IMR-90 (cell line): ENCODE measurements around the gene HMGCL. TPM values are rescaled to one million over a fixed set of nuclear protein-coding genes. Genes with fewer than 3 reads are reported as not detected.
A peak's percentile ranks its signal among the peaks of the same experiment; 100 is the strongest.

ENCODE experiments used
- ATAC-seq: fragments of 200-7000 bp; cut with Tn5 transposase; 2 replicates; pipeline ENCODE4 v1.9.1; 2020; ENCODE audit warnings: low read depth, mild to moderate bottlenecking, moderate library complexity
- BruUV-seq: library from RNA; stranded (reverse); fragments of 400-500 nt; replicated peaks from 2 replicates; lab custom pipeline; 2021; lab: Mats Ljungman, UMichigan
- CTCF ChIA-PET: fragments of 300-600 bp; formaldehyde crosslinking; extraction: SDS; loops from one replicate; lab custom pipeline; 2021; ENCODE audit warnings: antibody characterized with exemption; lab: Yijun Ruan, JAX
- POLR2A ChIA-PET: fragments of 300-600 bp; sonication (Branson Sonifier 250); formaldehyde crosslinking; loops from one replicate; lab custom pipeline; 2022; ENCODE audit warnings: antibody characterized with exemption; ENCODE audit not compliant: unreplicated experiment; lab: Charles Lee
- DNase-seq: peaks from one replicate; pipeline ENCODE4 v3.0.0; 2013
- H2AFZ ChIP-seq: replicated peaks from 2 replicates; pipeline ENCODE3; 2013; ENCODE audit warnings: low read length, mild to moderate bottlenecking; ENCODE audit not compliant: poor library complexity
- H2AK5ac ChIP-seq: 2 replicates; pipeline ENCODE4 v1.6.1; 2013; ENCODE audit warnings: low read depth, low read length, inconsistent platforms
- H2AK9ac ChIP-seq: replicated peaks from 2 replicates; pipeline ENCODE3; 2013; ENCODE audit warnings: mild to moderate bottlenecking, low read depth, low read length, moderate library complexity; ENCODE audit not compliant: poor library complexity
- H2BK120ac ChIP-seq: 2 replicates; pipeline ENCODE4 v1.6.1; 2013; ENCODE audit warnings: low read depth, low read length, inconsistent platforms
- H2BK15ac ChIP-seq: 3 replicates; pipeline ENCODE4 v1.6.1; 2013; ENCODE audit warnings: low read depth, low read length, inconsistent platforms
- H2BK20ac ChIP-seq: 2 replicates; pipeline ENCODE4 v1.6.1; 2013; ENCODE audit warnings: low read depth, mild to moderate bottlenecking, inconsistent platforms, low read length, moderate library complexity
- H2BK5ac ChIP-seq: 2 replicates; pipeline ENCODE4 v1.6.1; 2013; ENCODE audit warnings: mild to moderate bottlenecking, low read depth, low read length, inconsistent platforms; ENCODE audit not compliant: poor library complexity, severe bottlenecking
- H3K14ac ChIP-seq: replicated peaks from 2 replicates; pipeline ENCODE4 v1.6.1; 2013; ENCODE audit warnings: low read depth, low read length, inconsistent platforms
- H3K18ac ChIP-seq: 2 replicates; pipeline ENCODE4 v1.6.1; 2013; ENCODE audit warnings: low read depth, low read length, control low read depth
- H3K23ac ChIP-seq: 2 replicates; pipeline ENCODE4 v1.6.1; 2013; ENCODE audit warnings: low read depth, low read length, inconsistent platforms
- H3K27ac ChIP-seq: 2 replicates; pipeline ENCODE4 v1.5.1; 2013; ENCODE audit warnings: mild to moderate bottlenecking, control low read depth, low read length; ENCODE audit not compliant: insufficient read depth
- H3K27me3 ChIP-seq: 2 replicates; pipeline ENCODE4 v1.6.1; 2013; ENCODE audit warnings: low read length; ENCODE audit not compliant: control insufficient read depth, insufficient read depth
- H3K36me3 ChIP-seq: 2 replicates; pipeline ENCODE4 v1.6.1; 2013; ENCODE audit warnings: low read length, mixed read lengths; ENCODE audit not compliant: control insufficient read depth, insufficient read depth
- H3K4ac ChIP-seq: 2 replicates; pipeline ENCODE4 v1.6.1; 2013; ENCODE audit warnings: low read depth, low read length, inconsistent platforms
- H3K4me1 ChIP-seq: 2 replicates; pipeline ENCODE4 v1.6.1; 2013; ENCODE audit warnings: low read length, mixed read lengths; ENCODE audit not compliant: control insufficient read depth, insufficient read depth
- H3K4me2 ChIP-seq: 2 replicates; pipeline ENCODE4 v1.6.1; 2013; ENCODE audit warnings: low read depth, mild to moderate bottlenecking, control low read depth, low read length, moderate library complexity
- H3K4me3 ChIP-seq: 2 replicates; pipeline ENCODE4 v1.5.1; 2013; ENCODE audit warnings: low read depth, mild to moderate bottlenecking, control low read depth, low read length, moderate library complexity; ENCODE audit not compliant: insufficient read depth
- H3K56ac ChIP-seq: 2 replicates; pipeline ENCODE4 v1.6.1; 2013; ENCODE audit warnings: low read length, inconsistent platforms; ENCODE audit not compliant: insufficient read depth; ENCODE audit errors: extremely low read depth
- H3K79me1 ChIP-seq, 2 experiments: 2 replicates each; pipeline ENCODE4 v1.6.1; 2013; ENCODE audit warnings: low read length in 2 of 2, inconsistent platforms in 1 of 2, low read depth in 1 of 2
- H3K9ac ChIP-seq: 2 replicates; pipeline ENCODE4 v1.6.1; 2013; ENCODE audit warnings: low read depth, low read length, control low read depth
- H3K9me1 ChIP-seq: 2 replicates; pipeline ENCODE4 v1.6.1; 2013; ENCODE audit warnings: low read length, inconsistent platforms; ENCODE audit not compliant: insufficient read depth
- H3K9me3 ChIP-seq: 2 replicates; pipeline ENCODE4 v1.6.1; 2013; ENCODE audit warnings: low read length; ENCODE audit not compliant: control insufficient read depth, insufficient read depth
- H4K20me1 ChIP-seq: 2 replicates; pipeline ENCODE4 v1.6.1; 2013; ENCODE audit warnings: low read length, inconsistent platforms; ENCODE audit not compliant: insufficient read depth
- H4K5ac ChIP-seq: 2 replicates; pipeline ENCODE4 v1.6.1; 2013; ENCODE audit warnings: mild to moderate bottlenecking, low read depth, low read length, control low read depth
- H4K8ac ChIP-seq, 2 experiments: 2 replicates each; pipeline ENCODE4 v1.6.1; 2013; ENCODE audit warnings: low read depth in 2 of 2, low read length in 2 of 2, control low read depth in 1 of 2, inconsistent platforms in 1 of 2
- H4K91ac ChIP-seq: 2 replicates; pipeline ENCODE4 v1.6.1; 2013; ENCODE audit warnings: low read depth, low read length, inconsistent platforms; ENCODE audit not compliant: insufficient read depth
- BHLHE40 ChIP-seq: fragments of 150-350 bp; IDR thresholded peaks from 2 replicates; pipeline ENCODE4 v1.6.1; 2016; ENCODE audit warnings: mild to moderate bottlenecking, low read depth, low read length
- CEBPB ChIP-seq: IDR thresholded peaks from 2 replicates; pipeline ENCODE4 v1.6.1; 2012; ENCODE audit warnings: low read depth, low read length, improper control_type of control experiment
- CHD1 ChIP-seq: IDR thresholded peaks from 2 replicates; pipeline ENCODE4 v1.6.1; 2012; ENCODE audit warnings: low read depth, low read length, improper control_type of control experiment
- FOS ChIP-seq: fragments of 150-350 bp; IDR thresholded peaks from 2 replicates; pipeline ENCODE4 v1.6.1; 2016; ENCODE audit warnings: low read depth, low read length
- MAFK ChIP-seq: IDR thresholded peaks from 2 replicates; pipeline ENCODE4 v1.6.1; 2012; ENCODE audit warnings: low read depth, low read length, improper control_type of control experiment
- MXI1 ChIP-seq: IDR thresholded peaks from 2 replicates; pipeline ENCODE4 v1.6.1; 2012; ENCODE audit warnings: low read depth, mild to moderate bottlenecking, low read length, moderate library complexity, borderline replicate concordance
- NFE2L2 ChIP-seq: fragments of 150-350 bp; IDR thresholded peaks from 2 replicates; pipeline ENCODE4 v1.6.1; 2016; ENCODE audit warnings: low read depth, mild to moderate bottlenecking, low read length
- POLR2A ChIP-seq: IDR thresholded peaks from 2 replicates; pipeline ENCODE4 v1.6.1; 2012; ENCODE audit warnings: mild to moderate bottlenecking, low read depth, low read length
- RAD21 ChIP-seq: IDR thresholded peaks from 2 replicates; pipeline ENCODE4 v1.6.1; 2012; ENCODE audit warnings: low read length, improper control_type of control experiment
- RFX5 ChIP-seq: IDR thresholded peaks from 2 replicates; pipeline ENCODE4 v1.8.0; 2012; ENCODE audit warnings: low read depth, mild to moderate bottlenecking, low read length, moderate library complexity
- SMC3 ChIP-seq: fragments of 150-350 bp; IDR thresholded peaks from 2 replicates; pipeline ENCODE4 v1.6.1; 2016; ENCODE audit warnings: low read depth, mild to moderate bottlenecking, antibody characterized with exemption, low read length, moderate library complexity
- WGBS, 2 experiments: methylation state at CpG; one replicate each; pipeline versions ENCODE4 v1.1.5 to v1.1.7; 2013; ENCODE audit warnings: missing lambda C conversion rate in 2 of 2; ENCODE audit not compliant: insufficient read length in 1 of 2; ENCODE audit errors: extremely low coverage in 2 of 2; 5-methylcytosine and 5-hydroxymethylcytosine counted together
- dilution Hi-C: fragments of 300-500 bp; cut with HindIII; formaldehyde crosslinking; loops from one replicate; pipeline ENCODE4 v1.14.3; 2018; ENCODE audit warnings: low sequenced_read_pairs; ENCODE audit not compliant: unreplicated experiment
- in situ Hi-C: fragments of 300-500 bp; cut with MboI; formaldehyde crosslinking; loops from 3 replicates; pipeline ENCODE4 v1.14.3; 2019; ENCODE audit warnings: low sequenced_read_pairs, inconsistent platforms, mixed read lengths
- intact Hi-C: fragments of 100-400 bp; cut with micrococcal nuclease; formaldehyde crosslinking; loops from 2 replicates; pipeline ENCODE4 v1.10.0; 2022
- polyA plus RNA-seq, 3 experiments: library from polyadenylated mRNA; depleted of rRNA; stranded (reverse); fragments of >200 nt; gene quantifications; 2 replicates each; pipeline ENCODE4 v1.2.3, GENCODE V29; 2012; ENCODE audit warnings: low replicate concordance in 1 of 3
- total RNA-seq: library from RNA; depleted of rRNA; stranded (reverse); fragments of >200 nt; gene quantifications from 2 replicates; pipeline ENCODE4 v1.2.3, GENCODE V29; 2012
- TF ChIP-seq, protein P1 (sequence below): conservative IDR thresholded peaks from 2 replicates; pipeline ENCODE4 v1.5.1; 2012; ENCODE audit warnings: mild to moderate bottlenecking, low read depth, low read length, improper control_type of control experiment
- TF ChIP-seq, protein P2 (sequence below): fragments of 150-350 bp; IDR thresholded peaks from 2 replicates; pipeline ENCODE4 v1.6.1; 2016; ENCODE audit warnings: low read depth, mild to moderate bottlenecking, low read length, moderate library complexity, borderline replicate concordance
- TF ChIP-seq, protein P3 (sequence below): fragments of 150-350 bp; IDR thresholded peaks from 2 replicates; pipeline ENCODE4 v1.6.1; 2017; ENCODE audit warnings: mild to moderate bottlenecking, antibody characterized with exemption, low read length, low read depth

The HMGCL gene
- total and polyA plus RNA-seq, 2 of the 4 experiments (the other 2 are of a cell fraction), result 30.6 to 33.5 TPM

GRCh38 chr1:23777979-23778814, 47.0 kb downstream of the HMGCL start, which contains the start of gene PITHD1:
TSS of gene PITHD1 (plus strand) at chr1:23778418. CDS start at chr1:23778516, 98 bp downstream.
- Histone ChIP-seq H2AFZ (peak within 1 kb of the TSS; percentile 93), H3K27ac (peak within 1 kb of the TSS; percentile 83), H3K79me1 (peaks cover 33 to 45% of the 10 kb centered on the region in 2 experiments), H3K36me3 (no peaks in the 10 kb centered on the region), H3K4me1 (peaks cover 7% of the 10 kb centered on the region; the same call in 1 of the 2 replicates), H3K9me3 (no peaks in the 10 kb centered on the region), H2BK120ac (peak within 1 kb of the TSS; percentile 45; the same call in 1 of the 2 replicates), H3K23ac (peak within 1 kb of the TSS; percentile 90), H4K8ac (peak within 1 kb of the TSS; percentile 74 to 99), H2BK15ac (no peak within 1 kb of the TSS), H3K14ac (peak within 1 kb of the TSS; percentile 93), H3K9ac (peak within 1 kb of the TSS; percentile 96), H3K9me1 (peaks cover 9% of the 10 kb centered on the region; the same call in 1 of the 2 replicates), H2BK20ac (no peak within 1 kb of the TSS), H3K27me3 (no peaks in the 10 kb centered on the region), H4K5ac (peak within 1 kb of the TSS; percentile 97), H4K20me1 (peaks cover 15% of the 10 kb centered on the region; the same call in 1 of the 2 replicates), H3K4me2 (peak within 1 kb of the TSS; percentile 100), H2AK5ac (peak within 1 kb of the TSS; percentile 82), H3K4me3 (peak within 1 kb of the TSS; percentile 97), H3K56ac (peak within 1 kb of the TSS; percentile 76), H4K91ac (peak within 1 kb of the TSS; percentile 70), H2BK5ac (peak within 1 kb of the TSS; percentile 89), H2AK9ac (peak within 1 kb of the TSS; percentile 89), H3K18ac (peak within 1 kb of the TSS; percentile 96), H3K4ac (peak within 1 kb of the TSS; percentile 96)
- dilution Hi-C loops, result no loop called here
- in situ Hi-C loops, result no loop called here
- CTCF ChIA-PET, result interaction anchor here (0.5 to 1.1 kb wide), 2 partner anchors 14 to 698 kb away, joined by 3 to 4 read pairs; no protein-coding TSS in a partner anchor
- intact Hi-C loops, result no loop called here
- POLR2A ChIA-PET, result interaction anchor here (0.6 kb wide), 1 partner anchor 165 kb away, joined by 3 read pairs; no protein-coding TSS in a partner anchor
- WGBS, 2 experiments, result 0% methylated on average over 42 of the region's 91 CpGs; no CpG with 5 or more reads in 1 of the 2 experiments
- DNase-seq (peak; percentile 79), ATAC-seq (peak; percentile 89)
- BruUV-seq, result no TSS peak
- TF ChIP-seq MAFK (no peak), POLR2A (peak; percentile 89), BHLHE40 (no peak), NFE2L2 (no peak), CHD1 (no peak), CEBPB (peak; percentile 72; the same call in 1 of the 2 replicates), RFX5 (no peak), MXI1 (peak; percentile 73), RAD21 (no peak), FOS (no peak), SMC3 (no peak)
- TF ChIP-seq, protein P1, sequence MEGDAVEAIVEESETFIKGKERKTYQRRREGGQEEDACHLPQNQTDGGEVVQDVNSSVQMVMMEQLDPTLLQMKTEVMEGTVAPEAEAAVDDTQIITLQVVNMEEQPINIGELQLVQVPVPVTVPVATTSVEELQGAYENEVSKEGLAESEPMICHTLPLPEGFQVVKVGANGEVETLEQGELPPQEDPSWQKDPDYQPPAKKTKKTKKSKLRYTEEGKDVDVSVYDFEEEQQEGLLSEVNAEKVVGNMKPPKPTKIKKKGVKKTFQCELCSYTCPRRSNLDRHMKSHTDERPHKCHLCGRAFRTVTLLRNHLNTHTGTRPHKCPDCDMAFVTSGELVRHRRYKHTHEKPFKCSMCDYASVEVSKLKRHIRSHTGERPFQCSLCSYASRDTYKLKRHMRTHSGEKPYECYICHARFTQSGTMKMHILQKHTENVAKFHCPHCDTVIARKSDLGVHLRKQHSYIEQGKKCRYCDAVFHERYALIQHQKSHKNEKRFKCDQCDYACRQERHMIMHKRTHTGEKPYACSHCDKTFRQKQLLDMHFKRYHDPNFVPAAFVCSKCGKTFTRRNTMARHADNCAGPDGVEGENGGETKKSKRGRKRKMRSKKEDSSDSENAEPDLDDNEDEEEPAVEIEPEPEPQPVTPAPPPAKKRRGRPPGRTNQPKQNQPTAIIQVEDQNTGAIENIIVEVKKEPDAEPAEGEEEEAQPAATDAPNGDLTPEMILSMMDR, result no peak
- TF ChIP-seq, protein P2, sequence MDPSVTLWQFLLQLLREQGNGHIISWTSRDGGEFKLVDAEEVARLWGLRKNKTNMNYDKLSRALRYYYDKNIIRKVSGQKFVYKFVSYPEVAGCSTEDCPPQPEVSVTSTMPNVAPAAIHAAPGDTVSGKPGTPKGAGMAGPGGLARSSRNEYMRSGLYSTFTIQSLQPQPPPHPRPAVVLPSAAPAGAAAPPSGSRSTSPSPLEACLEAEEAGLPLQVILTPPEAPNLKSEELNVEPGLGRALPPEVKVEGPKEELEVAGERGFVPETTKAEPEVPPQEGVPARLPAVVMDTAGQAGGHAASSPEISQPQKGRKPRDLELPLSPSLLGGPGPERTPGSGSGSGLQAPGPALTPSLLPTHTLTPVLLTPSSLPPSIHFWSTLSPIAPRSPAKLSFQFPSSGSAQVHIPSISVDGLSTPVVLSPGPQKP, result no peak
- TF ChIP-seq, protein P3, sequence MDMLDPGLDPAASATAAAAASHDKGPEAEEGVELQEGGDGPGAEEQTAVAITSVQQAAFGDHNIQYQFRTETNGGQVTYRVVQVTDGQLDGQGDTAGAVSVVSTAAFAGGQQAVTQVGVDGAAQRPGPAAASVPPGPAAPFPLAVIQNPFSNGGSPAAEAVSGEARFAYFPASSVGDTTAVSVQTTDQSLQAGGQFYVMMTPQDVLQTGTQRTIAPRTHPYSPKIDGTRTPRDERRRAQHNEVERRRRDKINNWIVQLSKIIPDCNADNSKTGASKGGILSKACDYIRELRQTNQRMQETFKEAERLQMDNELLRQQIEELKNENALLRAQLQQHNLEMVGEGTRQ, result no peak
